ENCODE results near the gene SERBP1.

The SERBP1 gene

GRCh38 chr1:67359592-67359991, 70.6 kb downstream of the SERBP1 start:
- no peak for DNase-seq
